HepG2 (cell line): ENCODE results near the gene TTPAL.

Experiments
- IRF1 ChIP-seq: sonication (generic); formaldehyde crosslinking; IDR thresholded peaks from 2 replicates; pipeline ENCODE4 v1.4.0; 2020; ENCODE audit warnings: low read depth, mild to moderate bottlenecking, missing genetic modification reagents
- SP1 ChIP-seq, 2 experiments: fragments of 450-650 bp in 1 of 2; sonication (generic) in 1 of 2; formaldehyde crosslinking in 1 of 2; IDR thresholded peaks; 2 replicates each; pipeline versions ENCODE4 v1.4.0 to v1.6.1; 2016 to 2020; ENCODE audit warnings: missing genetic modification reagents in 1 of 2
- TF ChIP-seq, protein P1 (sequence below): sonication (generic); formaldehyde crosslinking; IDR thresholded peaks from 2 replicates; pipeline ENCODE4 v1.5.0; 2020; ENCODE audit warnings: mild to moderate bottlenecking, missing genetic modification reagents, moderate library complexity

DNA sequence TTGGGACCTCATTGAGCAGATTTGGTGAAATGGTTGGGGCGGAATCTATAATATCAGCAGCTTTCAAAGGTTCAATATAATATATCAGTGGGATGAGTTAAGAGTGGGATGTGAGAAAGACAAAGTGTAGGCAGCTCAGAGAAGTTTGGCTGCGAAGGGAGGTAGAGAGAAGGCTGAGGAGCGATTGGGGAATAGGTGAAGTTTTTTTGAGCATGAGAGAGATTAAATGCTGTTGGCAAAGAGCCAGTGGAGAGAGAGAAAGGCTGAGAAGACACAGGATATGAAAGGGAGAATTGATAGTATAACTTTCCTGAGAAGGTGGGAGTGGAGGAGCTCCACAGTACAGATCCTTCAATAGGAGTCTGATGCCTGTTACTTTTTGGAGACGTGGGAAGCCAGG, 58.3 kb downstream of the TTPAL start:
- TF ChIP-seq SP1 (IDR thresholded peaks at IDR 0.05) (no peak), SP1 (CRISPR knock-in tag; IDR thresholded peaks at IDR 0.05) (no peak), IRF1 (CRISPR knock-in tag) (no peak)
- TF ChIP-seq, protein P1, sequence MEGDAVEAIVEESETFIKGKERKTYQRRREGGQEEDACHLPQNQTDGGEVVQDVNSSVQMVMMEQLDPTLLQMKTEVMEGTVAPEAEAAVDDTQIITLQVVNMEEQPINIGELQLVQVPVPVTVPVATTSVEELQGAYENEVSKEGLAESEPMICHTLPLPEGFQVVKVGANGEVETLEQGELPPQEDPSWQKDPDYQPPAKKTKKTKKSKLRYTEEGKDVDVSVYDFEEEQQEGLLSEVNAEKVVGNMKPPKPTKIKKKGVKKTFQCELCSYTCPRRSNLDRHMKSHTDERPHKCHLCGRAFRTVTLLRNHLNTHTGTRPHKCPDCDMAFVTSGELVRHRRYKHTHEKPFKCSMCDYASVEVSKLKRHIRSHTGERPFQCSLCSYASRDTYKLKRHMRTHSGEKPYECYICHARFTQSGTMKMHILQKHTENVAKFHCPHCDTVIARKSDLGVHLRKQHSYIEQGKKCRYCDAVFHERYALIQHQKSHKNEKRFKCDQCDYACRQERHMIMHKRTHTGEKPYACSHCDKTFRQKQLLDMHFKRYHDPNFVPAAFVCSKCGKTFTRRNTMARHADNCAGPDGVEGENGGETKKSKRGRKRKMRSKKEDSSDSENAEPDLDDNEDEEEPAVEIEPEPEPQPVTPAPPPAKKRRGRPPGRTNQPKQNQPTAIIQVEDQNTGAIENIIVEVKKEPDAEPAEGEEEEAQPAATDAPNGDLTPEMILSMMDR, result no peak
